Lung (tissue), 16 donors: Measurements from ENCODE around the gene DET1. TPM values are rescaled to one million over a fixed set of nuclear protein-coding genes. Genes with fewer than 3 reads are reported as not detected.

ENCODE experiments used
- ATAC-seq: fragments of 200-7000 bp; cut with Tn5 transposase; one replicate; pipeline ENCODE4 v1.9.1; 2020; ENCODE audit warnings: moderate number of reproducible peaks; ENCODE audit not compliant: insufficient read depth, low FRiP score
- DNase-seq, 3 donors: peaks; one replicate each; pipeline ENCODE4 v3.0.0-alpha.2; 2013 to 2017
- H3K27ac ChIP-seq, 2 donors: one replicate each; pipeline ENCODE4 v1.5.1; 2013; ENCODE audit warnings: mild to moderate bottlenecking in 2 of 2, moderate library complexity in 2 of 2, control low read depth in 1 of 2, inconsistent platforms in 1 of 2, low read depth in 1 of 2, low read length in 1 of 2
- H3K27me3 ChIP-seq, 3 donors: one replicate each; pipeline ENCODE4 v1.5.1; 2013; ENCODE audit warnings: low read length in 2 of 3; ENCODE audit not compliant: control insufficient read depth in 3 of 3, insufficient read depth in 3 of 3
- H3K36me3 ChIP-seq, 4 donors: one replicate each; pipeline ENCODE4 v1.5.1; 2013; ENCODE audit warnings: low read length in 4 of 4, mild to moderate bottlenecking in 1 of 4, moderate library complexity in 1 of 4; ENCODE audit not compliant: control insufficient read depth in 4 of 4, insufficient read depth in 4 of 4
- H3K4me1 ChIP-seq, 5 donors: one replicate each; pipeline ENCODE4 v1.5.1; 2013; ENCODE audit warnings: low read length in 5 of 5, mild to moderate bottlenecking in 2 of 5, moderate library complexity in 1 of 5; ENCODE audit not compliant: control insufficient read depth in 5 of 5, insufficient read depth in 5 of 5
- H3K4me3 ChIP-seq: one replicate; pipeline ENCODE4 v1.5.1; 2013; ENCODE audit warnings: mild to moderate bottlenecking, control low read depth, moderate library complexity
- H3K9ac ChIP-seq, 2 donors: one replicate each; pipeline ENCODE4 v1.5.1; 2013; ENCODE audit warnings: low read length in 2 of 2, control low read depth in 1 of 2; ENCODE audit not compliant: insufficient read depth in 1 of 2
- H3K9me3 ChIP-seq, 4 donors: one replicate each; pipeline ENCODE4 v1.5.1; 2013; ENCODE audit warnings: low read length in 3 of 4, mild to moderate bottlenecking in 1 of 4, moderate library complexity in 1 of 4; ENCODE audit not compliant: control insufficient read depth in 4 of 4, insufficient read depth in 3 of 4
- WGBS, 2 donors: extraction: QIAGEN DNeasy Blood & Tissue Kit; methylation state at CpG; one replicate each; pipeline ENCODE4 v1.1.7; 2013; 5-methylcytosine and 5-hydroxymethylcytosine counted together
- long read RNA-seq, 5 donors: transcript quantifications; one replicate each; lab custom pipeline, GENCODE V29; 2026
- polyA plus RNA-seq, 2 donors: library from polyadenylated mRNA; stranded (reverse); fragments of 200-250 nt; gene quantifications; one replicate each; pipeline ENCODE4 v1.2.1, GENCODE V29; 2013
- total RNA-seq, 2 donors: library from RNA; depleted of rRNA in 1 of 2; stranded (reverse); fragments of >200 nt in 1 of 2; gene quantifications; one replicate each; pipeline ENCODE4 v1.2.1, GENCODE V29; 2014 to 2021
- TF ChIP-seq, protein P1 (sequence below): IDR thresholded peaks from 2 replicates; pipeline ENCODE4 v1.5.1; 2012; ENCODE audit warnings: mild to moderate bottlenecking; ENCODE audit errors: control extremely low read depth, extremely low read depth
- donor health status: control.
- donor health status: control.
- donor health status: Bipolar disorder and iron deficiency.
- donor health status: healthy.
- donor health status: DM: yes; HTN: yes; CAD: no.

DET1 gene
- total RNA-seq = 10 to 100 TPM in 1 of 2 donors, 1 to 10 TPM in 1; 5.8 to 13.7 TPM
- polyA plus RNA-seq = 1 to 10 TPM; 2.9 to 3.1 TPM
- long read RNA-seq, donor 1, transcript DET1-208 (1 exons, 3,844 nt) = major isoform, 8 of 17 reads
- long read RNA-seq, donor 1, partial matches to known transcripts = 5 of 17 reads
- long read RNA-seq, donor 1, other reads (novel, unspliced or antisense) = 0 of 17 reads
- long read RNA-seq, donor 2, partial matches to known transcripts = 0 of 2 reads
- long read RNA-seq, donor 2, other reads (novel, unspliced or antisense) = 0 of 2 reads
- long read RNA-seq, donor 3, partial matches to known transcripts = 0 of 4 reads
- long read RNA-seq, donor 3, other reads (novel, unspliced or antisense) = 0 of 4 reads
- long read RNA-seq, donor 4, partial matches to known transcripts = 5 of 10 reads
- long read RNA-seq, donor 4, other reads (novel, unspliced or antisense) = 0 of 10 reads
- long read RNA-seq, donor 5, transcript DET1-208 (1 exons, 3,844 nt) = major isoform, 9 of 10 reads
- long read RNA-seq, donor 5, partial matches to known transcripts = 0 of 10 reads
- long read RNA-seq, donor 5, other reads (novel, unspliced or antisense) = 0 of 10 reads

DNA sequence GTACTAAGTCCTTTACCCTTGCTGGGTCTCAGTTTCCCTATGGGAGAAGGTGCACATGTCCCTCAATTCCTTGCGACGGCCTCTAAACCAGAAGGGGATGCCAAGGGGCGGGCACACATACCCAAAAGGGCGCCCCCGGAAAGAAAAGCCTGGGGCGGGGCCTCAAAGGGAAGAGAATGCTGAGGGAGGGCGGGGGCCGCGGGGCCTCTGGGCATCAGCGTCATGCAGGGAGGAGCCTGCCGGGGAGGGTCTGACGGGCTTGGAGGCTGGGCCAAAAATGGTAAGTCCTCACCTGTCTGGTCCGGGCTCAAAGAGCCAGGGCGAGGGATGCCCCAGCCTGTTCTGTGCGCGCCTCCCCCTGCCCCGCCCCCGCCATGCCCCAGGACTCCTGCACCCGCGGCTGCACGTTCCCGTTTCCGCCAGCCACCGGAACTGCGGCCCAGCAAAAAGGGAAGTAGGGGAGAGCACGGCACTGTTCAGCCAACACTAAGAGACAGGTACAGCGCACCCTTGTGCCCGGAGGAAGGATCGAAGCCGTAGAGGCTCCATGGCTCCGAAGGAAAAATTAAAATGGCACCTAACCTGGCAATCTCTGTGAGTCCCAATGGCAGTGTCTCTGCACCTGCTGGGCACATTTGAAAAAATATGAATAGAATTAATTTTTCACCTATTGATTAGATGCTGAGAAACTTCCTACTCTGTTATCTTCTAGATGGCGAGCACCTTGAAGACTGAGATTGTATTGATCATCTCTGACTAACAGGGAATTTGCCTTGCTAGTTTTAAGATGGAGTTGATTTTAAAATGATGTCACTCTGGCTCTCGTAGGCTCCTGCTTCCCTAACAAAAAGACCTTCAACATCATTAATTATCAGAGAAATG is at the start of gene DET1:
Gene DET1 (minus strand): TSS at position 434 of the 882 bp plus-strand sequence. CDS start 14,976 bp downstream, outside the sequence.
- DNase-seq (peak; percentile 95 to 97 (median 96)), ATAC-seq (peak; percentile 100)
- TF ChIP-seq, protein P1, sequence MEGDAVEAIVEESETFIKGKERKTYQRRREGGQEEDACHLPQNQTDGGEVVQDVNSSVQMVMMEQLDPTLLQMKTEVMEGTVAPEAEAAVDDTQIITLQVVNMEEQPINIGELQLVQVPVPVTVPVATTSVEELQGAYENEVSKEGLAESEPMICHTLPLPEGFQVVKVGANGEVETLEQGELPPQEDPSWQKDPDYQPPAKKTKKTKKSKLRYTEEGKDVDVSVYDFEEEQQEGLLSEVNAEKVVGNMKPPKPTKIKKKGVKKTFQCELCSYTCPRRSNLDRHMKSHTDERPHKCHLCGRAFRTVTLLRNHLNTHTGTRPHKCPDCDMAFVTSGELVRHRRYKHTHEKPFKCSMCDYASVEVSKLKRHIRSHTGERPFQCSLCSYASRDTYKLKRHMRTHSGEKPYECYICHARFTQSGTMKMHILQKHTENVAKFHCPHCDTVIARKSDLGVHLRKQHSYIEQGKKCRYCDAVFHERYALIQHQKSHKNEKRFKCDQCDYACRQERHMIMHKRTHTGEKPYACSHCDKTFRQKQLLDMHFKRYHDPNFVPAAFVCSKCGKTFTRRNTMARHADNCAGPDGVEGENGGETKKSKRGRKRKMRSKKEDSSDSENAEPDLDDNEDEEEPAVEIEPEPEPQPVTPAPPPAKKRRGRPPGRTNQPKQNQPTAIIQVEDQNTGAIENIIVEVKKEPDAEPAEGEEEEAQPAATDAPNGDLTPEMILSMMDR = peak; percentile 78
- peak within 1 kb of the TSS; percentile 82 for H3K4me3 ChIP-seq
- WGBS, 2 donors = 3 to 5% methylated on average over 30 to 33 of the region's 33 CpGs
- H3K36me3 ChIP-seq = peaks cover 0 to 2% (median 0%) of the 10 kb centered on the region in 4 donors
- H3K9me3 ChIP-seq = no peaks in the 10 kb centered on the region
- peaks cover 0 to 12% (median 0%) of the 10 kb centered on the region in 5 donors for H3K4me1 ChIP-seq
- H3K9ac ChIP-seq = peak within 1 kb of the TSS; percentile 37 to 68
- H3K27ac ChIP-seq = peak within 1 kb of the TSS; percentile 79 to 91
- H3K27me3 ChIP-seq = no peaks in the 10 kb centered on the region

DNA sequence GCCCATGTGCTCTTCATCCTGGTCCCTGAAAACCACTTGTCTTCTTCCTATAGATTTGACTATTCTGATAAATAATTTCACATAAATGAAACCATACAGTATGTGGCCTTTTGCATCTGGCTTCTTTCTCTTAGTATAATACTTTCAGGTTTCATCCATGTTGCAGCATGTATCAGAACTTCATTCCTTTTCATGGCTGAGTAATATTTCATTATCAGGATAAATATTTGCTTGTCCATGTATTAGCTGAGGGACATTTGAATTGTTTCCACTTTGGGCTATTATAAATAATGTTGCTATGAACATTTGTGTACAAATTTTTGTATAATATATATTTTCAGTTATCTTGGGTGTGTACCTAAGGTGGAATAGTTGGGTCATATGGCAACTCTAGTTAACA is 44.9 kb upstream of the DET1 start:
- TF ChIP-seq, protein P1 = no peak
- H3K9ac ChIP-seq = no peak overlapping the region
- no peak overlapping the region for H3K4me3 ChIP-seq
- ATAC-seq (no peak), DNase-seq (no peak)
- no peaks in the 10 kb centered on the region for H3K36me3 ChIP-seq
- no peaks in the 10 kb centered on the region for H3K9me3 ChIP-seq
- H3K27me3 ChIP-seq = no peaks in the 10 kb centered on the region
- no peaks in the 10 kb centered on the region for H3K4me1 ChIP-seq
- no peak overlapping the region for H3K27ac ChIP-seq

DNA sequence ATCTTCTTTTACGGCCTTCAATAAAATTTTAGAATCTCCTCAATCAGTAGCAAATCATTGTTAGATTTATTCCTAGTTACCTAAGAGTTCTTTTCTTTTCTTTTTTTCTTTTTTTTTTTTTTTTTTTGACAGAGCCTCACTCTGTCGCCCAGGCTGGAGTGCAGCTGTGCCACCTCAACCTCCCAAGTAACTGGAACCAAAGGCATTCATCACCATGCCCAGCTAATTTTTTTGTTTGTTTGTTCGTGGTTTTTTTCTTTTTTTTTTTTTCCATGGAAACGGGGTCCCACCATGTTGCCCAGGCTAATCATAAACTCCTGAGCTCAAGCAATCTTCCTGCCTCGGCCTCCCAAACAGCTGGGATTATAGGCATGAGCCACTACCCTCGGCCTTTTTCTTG is 44.3 kb upstream of the DET1 start:
- Histone ChIP-seq H3K27me3 (no peaks in the 10 kb centered on the region), H3K9me3 (no peaks in the 10 kb centered on the region), H3K36me3 (no peaks in the 10 kb centered on the region), H3K9ac (no peak overlapping the region), H3K4me3 (no peak overlapping the region), H3K4me1 (no peaks in the 10 kb centered on the region), H3K27ac (no peak overlapping the region)
- DNase-seq = no peak
- TF ChIP-seq, protein P1 = no peak
- WGBS, 2 donors = 84 to 90% methylated on average over 6 of the region's 6 CpGs
- ATAC-seq = no peak
